ENCODE data around the gene RBP3.

DNA sequence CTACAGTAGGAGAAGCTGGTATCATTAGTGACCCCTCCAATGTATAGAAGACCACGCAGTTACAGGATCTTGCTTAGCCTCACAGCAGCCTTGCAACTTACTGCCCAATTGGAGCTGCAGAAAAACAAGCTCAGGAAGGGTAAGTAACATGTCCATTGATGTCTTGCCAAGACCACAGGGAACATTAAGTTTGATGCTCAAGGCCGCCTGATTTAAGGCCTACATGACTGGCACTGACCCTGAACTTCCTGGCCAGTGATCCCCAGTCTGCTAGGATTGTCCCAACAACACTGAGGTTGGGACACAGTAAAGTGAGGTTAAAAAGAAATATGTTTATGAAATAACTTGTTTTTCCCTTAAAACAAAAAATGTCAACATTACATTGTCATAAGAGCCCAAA is 32.7 kb upstream of the RBP3 start:
- no peak for TF ChIP-seq EZH2 (IDR thresholded peaks at IDR 0.05)
- TF ChIP-seq, protein P1, sequence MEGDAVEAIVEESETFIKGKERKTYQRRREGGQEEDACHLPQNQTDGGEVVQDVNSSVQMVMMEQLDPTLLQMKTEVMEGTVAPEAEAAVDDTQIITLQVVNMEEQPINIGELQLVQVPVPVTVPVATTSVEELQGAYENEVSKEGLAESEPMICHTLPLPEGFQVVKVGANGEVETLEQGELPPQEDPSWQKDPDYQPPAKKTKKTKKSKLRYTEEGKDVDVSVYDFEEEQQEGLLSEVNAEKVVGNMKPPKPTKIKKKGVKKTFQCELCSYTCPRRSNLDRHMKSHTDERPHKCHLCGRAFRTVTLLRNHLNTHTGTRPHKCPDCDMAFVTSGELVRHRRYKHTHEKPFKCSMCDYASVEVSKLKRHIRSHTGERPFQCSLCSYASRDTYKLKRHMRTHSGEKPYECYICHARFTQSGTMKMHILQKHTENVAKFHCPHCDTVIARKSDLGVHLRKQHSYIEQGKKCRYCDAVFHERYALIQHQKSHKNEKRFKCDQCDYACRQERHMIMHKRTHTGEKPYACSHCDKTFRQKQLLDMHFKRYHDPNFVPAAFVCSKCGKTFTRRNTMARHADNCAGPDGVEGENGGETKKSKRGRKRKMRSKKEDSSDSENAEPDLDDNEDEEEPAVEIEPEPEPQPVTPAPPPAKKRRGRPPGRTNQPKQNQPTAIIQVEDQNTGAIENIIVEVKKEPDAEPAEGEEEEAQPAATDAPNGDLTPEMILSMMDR (IDR thresholded peaks at IDR 0.05) = no peak
